GM18873 (cell line): Measurements from ENCODE around the gene HES2.
"Not testable (repeated sequence)": the region's sequence is repeated elsewhere in the genome, so short reads cannot be mapped to it uniquely, and the experiment has no call there.

Experiments
- ATAC-seq: cut with Tn5 transposase; IDR thresholded peaks from one replicate; pipeline ENCODE4 v1.9.1; 2021; ENCODE audit warnings: mild to moderate bottlenecking, moderate library complexity, moderate number of reproducible peaks; ENCODE audit not compliant: unreplicated experiment, low FRiP score

The HES2 gene

GRCh38 chr1:6419804-6420453, at the start of gene HES2:
HES2 (minus strand) TSS chr1:6419919; CDS start chr1:6419820, 99 bp downstream.
- no peak for ATAC-seq

- no peak for ATAC-seq
Observed at GRCh38 chr1:6468729-6469461, 49.2 kb upstream of the HES2 start.

- no peak for ATAC-seq
Observed at GRCh38 chr1:6467744-6468688, 48.3 kb upstream of the HES2 start.

GRCh38 chr1:6467224-6467623, 47.5 kb upstream of the HES2 start:
- ATAC-seq = no peak

- ATAC-seq = no peak
Observed at GRCh38 chr1:6466751-6467150, 47.0 kb upstream of the HES2 start.

- no peak for ATAC-seq
Observed at GRCh38 chr1:6466023-6466422, 46.3 kb upstream of the HES2 start, which contains the start of gene TNFRSF25. TNFRSF25 (minus strand) TSS chr1:6466173; CDS start chr1:6466107, 66 bp downstream.

- ATAC-seq = no peak
Observed at GRCh38 chr1:6465461-6466005, 45.8 kb upstream of the HES2 start.

- ATAC-seq = no peak
Observed at GRCh38 chr1:6464915-6465314, 45.2 kb upstream of the HES2 start.

- no peak for ATAC-seq
Observed at GRCh38 chr1:6464514-6464836, 44.8 kb upstream of the HES2 start.

- ATAC-seq = no peak
Observed at GRCh38 chr1:6463120-6463412, 43.3 kb upstream of the HES2 start.

- no peak for ATAC-seq
Observed at GRCh38 chr1:6462412-6463119, 42.8 kb upstream of the HES2 start.

GRCh38 chr1:6461538-6462411, 42.1 kb upstream of the HES2 start:
- no peak for ATAC-seq

- no peak for ATAC-seq
Observed at GRCh38 chr1:6461051-6461530, 41.4 kb upstream of the HES2 start.

- no peak for ATAC-seq
Observed at GRCh38 chr1:6460301-6461050, 40.8 kb upstream of the HES2 start.

GRCh38 chr1:6459850-6460265, 40.1 kb upstream of the HES2 start:
- no peak for ATAC-seq

- ATAC-seq = no peak
Observed at GRCh38 chr1:6456800-6457466, 37.2 kb upstream of the HES2 start.

GRCh38 chr1:6455752-6456520, 36.2 kb upstream of the HES2 start:
- ATAC-seq = not testable (repeated sequence)
